SKM-1 (cell line): ENCODE measurements around the gene FABP6.
"Not testable (repeated sequence)": the region's sequence is repeated elsewhere in the genome, so short reads cannot be mapped to it uniquely, and the experiment has no call there.

ENCODE experiments used
- DNase-seq: peaks from one replicate; lab custom pipeline; 2025; ENCODE audit not compliant: unreplicated experiment; lab: John Stamatoyannopoulos, UW

The FABP6 gene, protein sequence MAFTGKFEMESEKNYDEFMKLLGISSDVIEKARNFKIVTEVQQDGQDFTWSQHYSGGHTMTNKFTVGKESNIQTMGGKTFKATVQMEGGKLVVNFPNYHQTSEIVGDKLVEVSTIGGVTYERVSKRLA

DNA sequence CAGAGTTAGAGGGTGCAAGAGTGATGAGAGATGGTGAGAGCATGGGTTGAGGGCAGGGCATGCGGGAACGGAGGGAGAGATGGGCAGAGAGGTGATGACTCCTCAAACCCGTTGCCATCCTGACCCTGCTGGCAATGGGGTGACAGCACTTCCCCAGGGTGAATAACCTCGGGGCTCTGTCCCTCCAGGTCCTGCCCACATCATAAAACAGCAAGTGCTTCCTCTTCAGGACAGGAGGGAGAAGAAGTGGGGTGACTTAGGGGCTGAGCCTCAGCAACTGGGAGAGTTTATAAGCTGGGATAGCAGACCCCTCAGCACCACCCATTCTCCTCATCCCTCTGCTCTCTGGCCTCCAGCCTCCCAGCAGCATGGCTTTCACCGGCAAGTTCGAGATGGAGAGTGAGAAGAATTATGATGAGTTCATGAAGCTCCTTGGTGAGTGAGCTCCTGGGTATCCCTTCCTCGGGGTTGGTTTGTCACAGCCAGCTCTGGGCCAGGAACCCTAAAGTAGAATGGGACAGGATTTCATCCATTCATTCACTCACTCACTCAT is at the start of gene FABP6:
FABP6 (plus strand) TSS at position 317 of the 553 bp plus-strand sequence; CDS start at position 369, 52 bp downstream.
- no peak for DNase-seq

DNA sequence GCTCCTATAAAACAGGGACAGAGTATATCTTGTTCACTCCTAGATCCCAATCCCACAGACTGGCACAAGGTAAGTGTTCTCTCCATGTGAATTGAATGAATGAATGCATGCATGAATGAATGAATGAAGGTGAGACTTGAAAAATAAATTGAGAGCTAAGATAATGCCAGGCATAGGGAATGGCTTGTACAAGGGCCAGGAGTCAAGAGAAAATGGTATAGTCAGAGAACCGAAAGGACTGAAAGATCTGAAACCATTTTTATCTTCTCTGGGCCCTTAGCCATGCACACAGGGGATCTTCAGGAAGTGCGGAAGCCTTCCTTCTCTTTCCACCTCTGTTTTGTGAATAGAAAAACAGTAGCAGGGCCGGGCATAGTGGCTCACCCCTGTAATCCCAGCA is 48.4 kb upstream of the FABP6 start:
- DNase-seq: no peak

DNA sequence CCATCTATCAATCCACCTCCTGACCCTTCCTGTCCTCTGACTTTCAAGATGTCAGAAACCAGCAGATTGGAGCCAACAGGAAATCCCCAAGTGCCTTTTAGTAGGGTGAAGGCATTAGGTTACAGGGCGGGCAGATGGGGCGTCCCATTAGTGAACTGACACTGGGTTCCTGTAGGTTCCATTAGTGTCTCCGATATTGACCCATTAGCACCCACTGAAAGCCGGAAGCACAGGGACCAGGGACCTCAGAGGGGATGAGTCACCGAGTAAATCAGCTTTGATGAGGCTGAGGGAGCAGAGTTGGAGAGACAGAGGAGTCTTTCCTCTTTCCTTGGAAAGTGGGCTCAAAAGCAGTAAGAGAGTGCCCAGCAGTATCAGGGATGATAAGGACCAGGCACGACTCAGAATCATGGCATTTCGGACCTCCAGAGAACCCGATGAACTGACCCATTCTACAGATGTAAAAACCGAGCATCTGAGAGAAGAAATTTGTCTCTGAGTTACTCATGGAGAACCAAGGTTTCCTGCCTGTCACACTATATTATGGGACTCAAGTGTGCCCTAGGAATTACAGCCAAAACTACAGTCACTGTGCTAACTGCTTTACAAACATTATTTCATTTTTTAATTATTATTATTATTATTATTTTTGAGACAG is 47.2 kb upstream of the FABP6 start:
- DNase-seq: no peak

DNA sequence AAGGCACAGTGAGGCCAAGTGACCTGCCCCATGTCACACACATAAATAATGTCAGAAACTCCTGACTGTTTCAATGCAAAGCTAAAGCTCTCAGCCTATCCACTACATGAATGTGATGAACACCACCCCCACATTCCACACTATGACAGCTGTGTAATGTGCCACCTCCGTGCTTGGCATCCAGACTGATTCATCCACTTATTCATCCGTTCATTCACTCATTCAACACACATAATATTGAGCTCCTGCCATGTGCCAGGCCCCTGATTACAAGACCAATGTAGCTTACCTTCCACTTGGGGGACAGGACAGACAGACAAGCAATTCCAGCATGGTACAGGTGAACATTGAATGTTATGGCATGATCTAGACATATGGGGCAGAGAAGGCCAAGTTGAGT is 46.2 kb upstream of the FABP6 start:
- DNase-seq: no peak

DNA sequence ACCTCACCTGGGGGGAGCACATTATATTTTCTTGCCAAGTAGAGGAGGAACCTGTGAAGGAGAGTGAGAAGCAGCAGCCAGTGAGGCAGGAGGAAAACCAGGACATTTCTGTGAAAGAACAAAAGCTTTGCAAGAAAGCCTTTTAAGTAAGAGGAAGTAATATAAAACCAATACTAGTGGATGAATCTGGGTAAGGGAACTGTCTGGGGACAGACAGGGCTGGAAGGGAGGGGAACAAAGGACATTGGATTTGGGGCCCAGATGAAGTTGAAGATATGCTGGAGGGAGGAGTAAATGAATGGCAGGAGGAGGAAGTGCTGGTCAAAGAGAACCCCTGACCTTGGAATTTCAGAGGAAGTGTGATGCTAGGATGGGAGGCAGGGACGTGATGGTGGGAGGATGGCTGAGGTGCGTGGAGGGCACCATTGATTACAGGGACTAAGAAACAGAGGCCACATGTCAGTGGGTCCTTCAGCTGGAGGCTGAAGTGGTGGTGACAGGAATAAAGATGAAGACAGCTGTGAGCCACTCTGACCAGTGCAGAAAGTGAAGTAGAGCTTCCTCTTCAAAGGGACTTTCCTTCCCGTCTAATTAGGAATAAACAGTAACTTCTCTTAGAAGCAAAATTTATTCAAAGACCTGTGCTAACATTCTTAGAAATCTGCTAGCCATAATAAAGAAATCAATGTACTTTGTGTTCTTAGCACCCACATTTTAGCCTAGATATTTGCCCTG is 43.5 kb upstream of the FABP6 start:
- DNase-seq: peak; percentile 30

DNA sequence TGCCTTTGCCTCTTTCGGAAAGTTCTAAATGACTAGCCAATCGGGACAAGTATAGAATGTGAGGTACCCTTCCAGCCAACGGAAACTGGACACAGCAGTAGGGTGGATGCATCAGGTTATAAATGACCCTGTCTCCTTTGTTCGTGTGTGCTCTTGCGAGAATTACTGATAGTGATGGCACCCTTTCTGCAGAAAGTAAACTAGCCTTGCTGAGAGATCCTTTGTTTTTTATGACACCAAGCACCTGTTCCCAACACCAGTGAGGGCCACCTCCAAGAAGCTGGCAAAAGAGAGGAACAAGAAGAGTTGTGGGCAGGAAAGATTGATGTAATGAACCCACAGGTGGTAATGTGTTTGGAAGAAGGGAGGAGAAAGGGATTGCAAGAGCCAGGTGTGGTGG is 42.8 kb upstream of the FABP6 start:
- no peak for DNase-seq

DNA sequence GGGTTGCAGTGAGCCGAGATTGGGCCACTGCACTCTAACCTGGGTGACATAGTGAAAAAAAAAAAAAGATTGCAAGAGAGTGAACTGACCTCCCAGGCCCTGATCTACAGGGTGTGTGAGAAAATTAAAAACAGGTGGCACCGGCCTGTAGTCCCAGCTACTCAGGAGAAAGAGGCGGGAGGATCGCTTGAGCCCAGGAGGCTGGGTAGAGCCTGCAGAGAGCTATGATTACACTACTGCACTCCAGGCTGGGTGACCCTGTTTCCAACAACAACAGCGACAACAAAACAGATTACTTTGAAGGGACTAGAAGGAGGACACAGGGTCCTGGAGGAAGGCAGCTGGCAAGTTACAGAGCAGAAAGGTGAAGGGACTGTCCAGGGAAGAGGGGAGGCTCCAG is 42.2 kb upstream of the FABP6 start:
- no peak for DNase-seq

DNA sequence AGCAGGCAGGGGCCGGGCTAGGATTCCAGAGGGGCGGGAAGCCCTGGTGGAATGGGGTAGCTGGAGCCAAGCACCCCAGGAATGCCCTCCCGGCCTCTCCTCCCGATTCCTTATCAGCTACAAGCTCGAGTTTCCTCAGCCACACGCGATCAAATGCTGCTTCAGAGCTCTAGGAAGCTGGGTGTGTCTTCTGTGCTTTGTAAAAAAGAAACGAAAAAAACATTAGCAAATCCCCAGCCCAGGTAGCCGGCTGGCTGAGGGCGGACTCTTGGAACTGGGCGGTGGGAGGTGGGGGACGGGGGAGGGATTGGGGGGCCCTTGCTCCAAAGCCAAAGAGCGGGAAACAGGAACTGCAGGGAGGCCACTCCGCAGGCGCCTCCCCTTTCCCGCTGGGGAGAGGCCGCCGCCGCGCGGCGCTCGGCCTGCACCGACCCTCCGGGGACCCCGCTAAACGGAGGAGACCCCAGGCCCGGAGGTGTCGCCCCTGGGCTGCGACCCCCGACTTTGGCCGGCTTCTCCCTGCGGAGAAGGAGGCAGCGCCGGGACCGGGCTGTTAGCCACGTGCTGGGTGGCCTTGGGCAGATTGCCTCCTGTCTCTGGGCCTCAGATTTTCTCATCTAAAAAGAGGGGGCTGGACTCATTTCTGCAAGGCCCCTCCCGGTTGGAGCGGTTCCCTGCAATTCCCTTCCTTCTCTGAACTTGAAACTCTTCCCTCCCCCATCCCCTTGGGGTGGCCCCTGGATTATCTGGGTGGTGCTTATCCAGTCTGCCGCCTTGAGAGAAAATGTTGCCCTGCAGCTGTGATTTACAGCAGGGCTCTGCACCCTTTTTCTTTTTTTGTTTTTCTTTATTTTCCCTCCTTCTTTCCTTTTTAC is 40.9 kb upstream of the FABP6 start:
- DNase-seq: no peak

DNA sequence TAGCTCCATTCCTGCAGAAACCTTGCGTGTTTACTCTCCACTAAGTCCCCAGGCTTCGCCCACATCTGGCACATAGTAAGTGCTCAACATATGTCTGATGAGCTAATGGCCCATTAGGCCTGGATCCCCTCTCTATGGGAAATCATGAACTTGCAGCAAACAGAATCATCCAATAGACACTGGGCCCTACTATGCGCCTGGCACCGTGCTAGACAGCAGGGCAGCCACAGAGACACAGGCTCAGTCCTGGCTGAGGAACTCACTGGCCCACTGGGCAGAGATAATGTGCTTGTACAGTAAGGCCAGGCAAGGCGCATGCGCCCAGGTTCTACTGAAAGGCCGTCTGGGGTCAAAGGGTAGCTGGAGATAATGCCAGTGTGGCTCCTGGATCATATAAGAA is 36.9 kb upstream of the FABP6 start:
- DNase-seq: no peak

DNA sequence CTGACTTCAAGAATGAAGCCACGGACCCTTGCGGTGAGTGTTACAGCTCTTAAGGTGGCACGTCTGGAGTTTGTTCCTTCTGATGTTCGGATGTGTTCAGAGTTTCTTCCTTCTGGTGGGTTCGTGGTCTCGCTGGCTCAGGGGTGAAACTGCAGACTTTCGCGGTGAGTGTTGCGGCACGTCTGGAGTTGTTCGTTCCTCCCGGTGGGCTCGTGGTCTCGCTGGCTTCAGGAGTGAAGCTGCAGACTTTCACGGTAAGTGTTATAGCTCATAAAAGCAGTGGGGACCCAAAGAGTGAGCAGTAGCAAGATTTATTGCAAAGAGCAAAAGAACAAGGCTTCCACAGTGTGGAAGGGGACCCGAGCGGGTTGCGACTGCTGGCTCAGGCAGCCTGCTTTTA is 36.2 kb upstream of the FABP6 start:
- not testable (repeated sequence) for DNase-seq

DNA sequence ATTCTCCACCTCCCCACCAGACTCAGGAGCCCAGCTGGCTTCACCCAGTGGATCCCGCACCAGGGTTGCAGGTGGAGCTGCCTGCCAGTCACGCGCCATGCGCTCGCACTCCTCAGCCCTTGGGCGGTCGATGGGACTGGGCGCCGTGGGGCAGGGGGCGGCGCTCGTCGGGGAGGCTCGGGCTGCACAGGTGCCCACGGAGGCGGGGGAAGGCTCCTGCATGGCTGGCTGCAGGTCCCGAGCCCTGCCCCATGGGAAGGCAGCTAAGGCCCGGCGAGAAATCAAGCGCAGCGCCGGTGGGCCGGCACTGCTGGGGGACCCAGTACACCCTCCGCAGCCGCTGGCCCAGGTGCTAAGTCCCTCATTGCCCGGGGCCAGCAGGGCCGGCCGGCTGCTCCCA is 35.5 kb upstream of the FABP6 start:
- not testable (repeated sequence) for DNase-seq

DNA sequence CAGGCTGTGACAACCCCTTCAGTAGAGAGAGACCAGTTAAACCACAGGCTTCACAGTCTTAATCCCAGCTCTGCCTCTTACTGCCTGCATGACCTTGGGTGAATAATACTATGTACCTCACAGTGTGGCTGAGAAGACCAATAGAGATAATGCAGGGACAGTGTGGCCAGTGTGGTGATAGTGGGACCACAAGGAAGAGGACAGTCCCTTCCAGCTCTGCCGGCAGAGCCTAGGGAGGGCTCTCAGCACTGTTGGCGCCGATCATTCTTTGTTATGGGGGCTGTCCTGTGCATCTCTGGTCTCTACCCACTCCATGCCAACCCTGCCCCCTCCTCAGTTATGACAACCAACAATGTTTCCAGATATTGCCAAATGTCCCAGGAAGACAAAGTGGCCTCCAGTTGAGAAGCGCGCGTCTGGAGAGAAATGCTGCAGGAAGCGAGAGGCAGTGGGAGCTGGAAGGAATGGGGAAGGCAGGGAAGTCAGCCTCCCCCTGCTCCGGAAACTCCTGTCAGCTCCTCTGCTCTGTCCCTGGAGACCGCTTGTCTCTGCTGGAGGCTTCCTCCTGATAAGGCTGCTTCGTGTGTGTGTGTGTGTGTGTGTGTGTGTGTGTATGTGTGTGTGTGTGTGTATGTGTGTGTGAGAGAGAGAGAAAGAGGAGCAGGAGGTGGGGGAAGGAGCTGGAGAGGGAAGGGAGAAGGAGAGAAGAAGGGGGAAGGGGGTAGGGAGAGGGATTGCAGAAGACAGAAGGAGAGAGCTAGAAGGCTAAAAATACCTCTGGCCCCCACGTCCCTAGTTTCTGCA is 31.8 kb upstream of the FABP6 start:
- DNase-seq: no peak

DNA sequence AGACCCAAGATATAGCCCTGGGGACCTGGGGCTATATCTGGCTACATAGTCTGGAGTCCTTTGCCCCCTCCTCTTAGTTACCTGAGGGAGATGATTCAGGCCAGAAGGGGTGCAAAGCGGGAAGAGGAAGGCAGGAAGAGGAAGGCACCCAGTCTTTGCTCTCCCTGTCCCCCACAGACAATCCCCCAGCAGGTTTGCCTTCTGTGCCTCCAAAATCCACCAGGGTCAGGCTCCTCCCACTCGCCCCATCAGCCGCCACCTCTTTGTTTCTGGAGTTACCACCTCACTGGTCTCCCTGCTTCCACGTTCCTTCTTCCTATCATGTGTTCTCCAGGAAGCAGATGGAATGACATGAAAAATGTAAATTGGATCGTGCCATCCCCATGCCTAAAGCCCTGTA is 31.2 kb upstream of the FABP6 start:
- DNase-seq: no peak

DNA sequence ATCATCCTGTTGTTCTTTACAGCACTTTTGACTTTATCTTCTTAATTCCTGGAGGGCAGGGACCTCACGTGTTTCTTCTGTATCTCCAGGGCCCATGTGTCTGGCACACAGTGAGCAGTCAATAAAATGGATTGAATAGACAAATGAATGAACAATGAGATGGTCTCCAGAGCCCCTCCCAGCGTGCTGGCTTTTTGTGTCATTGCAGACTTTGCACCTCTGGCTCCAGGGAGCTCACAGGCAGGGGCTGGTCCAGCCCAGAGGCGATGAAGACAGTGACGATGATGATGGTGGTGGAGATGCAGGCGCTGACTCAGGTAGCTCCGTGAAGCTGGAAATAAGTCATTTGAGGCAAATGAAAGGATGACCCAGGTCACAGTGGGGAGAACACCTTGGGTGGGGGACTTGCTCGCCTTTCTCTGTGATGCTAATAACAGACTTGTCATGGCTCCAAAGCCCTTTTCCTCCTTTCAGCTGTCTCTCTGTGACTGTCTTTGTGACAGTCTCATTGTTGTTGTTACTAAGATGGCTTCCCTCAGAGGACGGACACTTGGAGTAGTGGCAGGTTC is 30.4 kb upstream of the FABP6 start:
- no peak for DNase-seq

DNA sequence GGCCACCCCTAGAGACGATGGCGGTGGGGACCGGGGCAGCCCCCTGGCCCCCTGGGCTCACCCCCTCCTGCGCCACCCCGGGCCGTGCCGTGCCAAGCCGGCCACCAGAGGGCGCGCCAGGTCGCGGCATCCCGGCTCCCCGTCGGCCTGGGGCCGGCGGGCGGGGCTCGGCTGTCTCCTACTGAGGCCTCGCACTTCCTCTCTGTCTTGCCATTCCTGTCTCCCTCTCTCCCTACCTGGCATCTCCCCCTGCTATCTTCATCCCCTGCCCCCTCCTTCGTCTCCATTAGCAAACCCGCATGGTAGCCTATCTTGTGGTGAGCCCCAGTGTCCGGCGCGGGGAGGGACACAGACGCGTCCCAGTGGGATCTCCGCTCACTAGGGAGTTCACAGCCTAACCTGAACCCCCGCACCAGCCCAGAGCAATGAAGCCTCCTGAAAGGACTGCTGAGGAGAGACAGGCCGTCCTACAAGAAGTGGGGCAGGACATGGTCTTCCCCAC is 29.8 kb upstream of the FABP6 start:
- DNase-seq: peak; percentile 28

DNA sequence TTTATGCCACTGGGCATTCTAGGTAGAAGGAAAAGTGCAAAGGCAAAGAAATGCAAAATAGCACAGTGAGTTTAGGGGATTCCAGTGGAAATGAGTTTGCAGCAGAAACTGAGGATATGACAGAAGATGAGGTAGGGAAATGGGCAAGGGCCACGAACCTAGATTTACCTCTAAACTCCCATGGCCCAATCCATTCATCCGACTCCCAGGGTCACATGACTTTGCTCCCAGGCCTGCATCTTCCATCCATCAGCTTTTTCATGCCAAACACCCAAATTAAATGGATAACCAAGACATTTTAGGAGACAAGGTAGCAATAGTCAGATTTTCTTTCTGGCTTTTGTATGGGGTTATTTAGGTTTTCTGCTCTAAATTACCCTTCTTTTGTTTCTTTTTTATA is 22.2 kb upstream of the FABP6 start:
- DNase-seq: no peak

DNA sequence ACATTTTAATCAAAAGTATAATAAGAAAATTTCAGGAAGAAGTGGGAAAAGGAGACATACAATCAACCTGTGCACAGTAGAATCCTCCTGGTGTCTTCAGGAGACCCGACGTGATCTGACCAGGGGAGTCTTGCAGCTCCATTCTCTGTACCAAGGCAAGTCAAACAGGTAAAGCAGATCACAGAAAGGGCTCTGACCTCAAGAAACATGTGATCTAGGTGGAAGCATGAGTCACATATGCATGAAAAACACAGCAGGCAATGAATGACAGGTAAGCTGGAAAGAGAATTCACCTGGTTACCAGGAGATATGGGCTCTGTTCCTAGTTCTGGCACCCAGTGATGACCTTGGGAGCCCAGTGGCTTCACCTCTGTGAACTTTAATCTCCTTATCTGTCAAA is 19.4 kb upstream of the FABP6 start:
- DNase-seq: no peak

DNA sequence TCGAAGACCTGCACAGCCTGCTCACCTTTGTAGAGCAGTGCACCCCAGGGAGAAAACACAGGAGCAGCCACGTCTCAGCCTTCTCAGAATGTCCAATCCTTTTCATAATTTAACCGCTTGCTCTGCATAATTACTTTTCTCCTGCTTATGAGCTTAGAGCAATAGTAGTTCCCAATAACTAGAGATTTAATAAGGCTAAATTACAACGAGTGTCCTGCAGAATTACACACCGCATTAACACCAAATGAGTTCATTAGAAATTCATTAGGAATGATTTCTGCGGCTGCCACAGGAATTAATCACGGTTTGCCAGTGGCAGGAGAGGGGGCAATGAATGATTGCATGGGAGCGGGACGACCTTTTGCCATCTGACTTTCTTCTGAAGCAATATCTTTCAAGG is 18.7 kb upstream of the FABP6 start:
- no peak for DNase-seq

DNA sequence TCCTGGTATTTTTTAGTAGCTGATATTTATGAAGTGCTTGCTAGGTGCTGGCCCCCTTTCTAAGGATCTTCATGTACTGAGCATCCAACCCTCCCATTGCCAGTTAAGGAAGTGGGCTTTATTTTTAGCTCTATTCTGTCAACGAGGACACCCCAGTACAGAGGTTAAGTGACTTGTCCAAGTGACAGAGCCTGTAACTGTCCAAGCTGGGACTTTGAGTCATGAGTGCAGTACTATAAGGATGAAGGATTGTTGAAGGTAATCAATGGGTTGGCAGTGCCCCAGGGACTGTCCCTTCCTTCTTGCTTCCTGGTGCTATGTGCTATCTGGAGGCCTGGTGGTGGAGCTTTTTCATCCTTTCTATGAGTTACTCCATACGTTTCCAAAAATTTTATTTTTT is 18.0 kb upstream of the FABP6 start:
- DNase-seq: no peak

DNA sequence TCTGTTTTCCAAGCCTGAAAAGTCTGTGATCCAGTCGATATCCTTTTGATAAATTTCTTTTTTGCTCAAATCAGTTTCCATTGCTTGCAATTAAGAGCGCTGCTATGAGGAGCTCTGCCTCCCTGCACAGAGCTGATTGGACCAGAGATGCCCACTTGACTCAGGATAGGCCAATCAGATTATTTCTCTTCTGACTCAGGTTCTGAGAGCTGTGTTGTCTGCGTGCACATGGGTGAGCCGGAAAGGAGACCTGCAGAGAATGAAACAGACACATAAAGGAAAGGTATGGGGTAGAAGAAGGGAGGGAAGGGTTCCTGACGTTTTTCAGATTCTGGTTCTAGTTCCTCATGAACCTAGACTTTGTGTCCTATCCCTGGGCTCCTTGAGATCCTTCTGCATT is 15.8 kb upstream of the FABP6 start:
- DNase-seq: no peak
